CD4-positive, alpha-beta T cell treated with Interleukin-12 subunit alpha and Interleukin-12 subunit beta, for 1 hour (primary cell): Measurements from ENCODE around the gene SGMS1.
"Not testable (repeated sequence)": the region's sequence is repeated elsewhere in the genome, so short reads cannot be mapped to it uniquely, and the experiment has no call there.

Experiments
- DNase-seq: peaks from one replicate; pipeline ENCODE4 v3.0.0-alpha.2; 2020

The SGMS1 gene

DNA sequence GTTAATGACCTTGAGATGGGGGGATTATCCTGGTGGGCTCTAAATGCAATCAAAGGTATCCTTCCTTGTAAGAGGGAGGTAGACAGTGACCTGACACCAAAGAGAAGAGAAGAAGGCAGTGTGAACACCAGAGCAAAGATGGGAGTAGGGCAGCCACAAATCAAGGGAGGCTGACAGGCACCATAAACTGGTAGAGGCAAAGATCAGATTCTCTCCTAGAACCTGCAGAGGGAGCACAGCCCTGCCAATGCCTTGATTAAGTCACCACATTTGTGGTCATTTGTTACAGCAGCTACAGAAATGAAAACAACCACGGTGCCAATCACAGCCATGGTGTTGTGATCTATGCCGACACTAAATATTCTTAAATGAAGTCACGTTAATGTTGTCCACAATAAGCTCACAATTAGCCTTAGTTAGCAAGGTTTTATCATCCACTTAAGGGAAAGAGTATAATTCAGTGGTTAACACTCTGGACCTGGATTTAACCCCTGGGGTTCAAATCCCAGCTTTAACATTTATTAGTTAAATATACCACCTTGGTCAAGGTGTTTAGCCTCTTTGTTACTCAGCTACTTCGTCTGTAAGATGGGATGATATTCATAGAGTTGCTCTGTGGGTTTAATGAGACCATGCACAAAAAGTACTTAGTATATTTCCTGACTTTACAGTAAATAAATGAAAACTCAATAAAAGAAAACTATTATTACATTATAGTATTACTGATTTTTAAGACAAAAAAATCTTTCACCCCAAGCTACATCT is 70.8 kb downstream of the SGMS1 start:
- peak; percentile 58 for DNase-seq

DNA sequence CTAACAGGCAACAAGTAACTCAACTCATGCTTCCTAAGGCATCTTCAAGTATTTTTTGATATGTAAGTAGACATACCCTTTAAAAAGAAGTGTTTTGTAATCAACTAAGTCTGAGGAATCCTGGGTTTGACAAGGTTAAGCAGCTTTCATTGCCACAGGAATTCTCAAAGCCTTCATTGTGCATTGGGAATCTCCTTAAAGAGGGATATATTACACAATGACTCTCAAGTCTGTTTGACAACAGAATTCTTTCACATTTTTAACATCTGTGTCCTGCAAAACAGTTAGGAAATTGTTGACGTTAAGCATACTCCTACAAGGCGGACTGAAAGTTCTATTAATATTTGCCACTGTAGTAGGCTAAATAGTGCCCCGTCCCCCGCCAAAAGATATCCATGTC is 71.4 kb downstream of the SGMS1 start:
- DNase-seq: no peak

DNA sequence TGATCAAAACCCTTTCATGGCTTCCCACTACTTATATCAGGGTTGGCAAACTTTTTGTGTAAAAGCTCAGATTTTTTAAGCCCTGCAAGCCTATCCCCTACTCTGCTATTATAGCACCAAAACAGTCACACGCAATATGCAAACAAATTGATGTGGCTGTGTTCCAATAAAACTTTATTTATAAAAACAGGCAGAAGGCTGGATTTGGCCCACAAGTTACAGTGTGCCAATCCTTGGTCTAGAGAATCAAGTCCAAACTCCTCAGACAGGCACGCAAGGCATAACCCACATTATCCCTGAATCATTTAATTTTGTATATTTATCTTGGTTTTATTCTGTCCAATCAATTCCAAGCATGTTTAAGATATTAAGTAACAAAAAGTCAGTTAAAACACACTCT is 71.9 kb downstream of the SGMS1 start:
- no peak for DNase-seq

DNA sequence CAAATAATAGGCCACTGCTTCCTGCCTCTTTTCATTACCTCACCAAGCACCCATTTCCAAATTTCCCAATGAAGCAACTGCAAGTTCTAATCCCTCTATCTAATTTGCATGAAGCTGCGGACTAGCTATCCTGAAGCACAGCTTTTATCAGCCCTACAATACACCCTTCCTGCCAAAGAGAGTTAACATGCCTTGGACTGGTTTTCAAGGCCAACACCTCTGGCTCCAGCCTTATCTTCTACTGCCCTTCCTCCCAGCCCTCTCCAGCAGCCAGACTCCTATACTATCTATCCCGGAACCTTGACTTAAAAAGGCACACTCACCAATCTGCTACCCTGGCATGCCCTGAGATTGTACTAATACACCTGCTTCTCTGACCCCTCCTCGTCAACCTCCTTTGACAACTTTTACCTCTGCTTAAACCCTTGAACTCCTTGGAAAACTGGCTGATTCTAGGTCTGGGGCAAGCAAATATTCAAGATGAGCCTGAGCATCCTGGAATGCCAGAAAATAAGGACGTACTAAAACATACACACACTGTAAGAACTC is 73.4 kb downstream of the SGMS1 start:
- DNase-seq: no peak

DNA sequence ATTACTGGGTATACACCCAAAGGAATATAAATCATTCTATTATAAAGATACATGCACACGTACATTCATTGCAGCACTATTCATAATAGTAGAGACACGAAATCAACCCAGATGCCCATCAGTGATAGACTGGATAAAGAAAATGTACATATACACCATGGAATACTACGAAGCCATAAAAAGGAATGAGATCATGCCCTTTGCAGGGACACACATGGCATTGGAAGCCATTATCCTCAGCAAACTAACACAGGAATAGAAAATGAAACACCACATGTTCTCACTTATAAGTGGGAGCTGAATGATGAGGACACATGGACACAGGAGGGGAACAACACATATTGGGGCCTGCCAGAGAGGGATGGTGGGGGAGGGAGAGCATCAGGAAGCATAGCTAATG is 74.6 kb downstream of the SGMS1 start:
- not testable (repeated sequence) for DNase-seq

DNA sequence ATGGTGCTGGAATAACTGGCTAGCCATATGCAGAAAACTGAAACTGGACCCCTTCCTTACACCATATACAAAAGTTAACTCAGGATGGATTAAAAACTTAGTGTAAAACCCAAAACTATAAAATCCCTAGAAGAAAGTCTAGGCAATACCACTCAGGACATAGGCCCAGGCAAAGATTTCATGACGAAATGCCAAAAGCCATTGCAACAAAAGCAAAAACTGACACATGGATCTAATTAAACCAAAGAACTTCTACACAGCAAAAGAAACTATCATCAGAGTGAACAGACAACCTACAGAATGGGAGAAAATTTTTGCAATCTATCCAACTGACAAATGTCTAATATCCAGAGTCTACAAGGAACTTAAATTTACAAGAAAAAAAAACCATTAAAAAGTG is 75.3 kb downstream of the SGMS1 start:
- DNase-seq: not testable (repeated sequence)

DNA sequence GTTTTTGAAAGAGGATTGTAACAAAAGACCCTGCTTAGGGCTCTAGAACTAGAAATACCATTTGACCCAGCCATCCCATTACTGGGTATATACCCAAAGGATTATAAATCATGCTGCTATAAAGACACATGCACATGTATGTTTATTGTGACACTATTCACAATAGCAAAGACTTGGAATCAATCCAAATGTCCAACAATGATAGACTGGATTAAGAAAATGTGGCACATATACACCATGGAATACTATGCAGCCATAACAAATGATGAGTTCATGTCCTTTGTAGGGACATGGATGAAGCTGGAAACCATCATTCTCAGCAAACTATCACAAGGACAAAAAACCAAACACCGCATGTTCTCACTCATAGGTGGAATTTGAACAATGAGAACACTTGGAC is 77.5 kb downstream of the SGMS1 start:
- DNase-seq: not testable (repeated sequence)

DNA sequence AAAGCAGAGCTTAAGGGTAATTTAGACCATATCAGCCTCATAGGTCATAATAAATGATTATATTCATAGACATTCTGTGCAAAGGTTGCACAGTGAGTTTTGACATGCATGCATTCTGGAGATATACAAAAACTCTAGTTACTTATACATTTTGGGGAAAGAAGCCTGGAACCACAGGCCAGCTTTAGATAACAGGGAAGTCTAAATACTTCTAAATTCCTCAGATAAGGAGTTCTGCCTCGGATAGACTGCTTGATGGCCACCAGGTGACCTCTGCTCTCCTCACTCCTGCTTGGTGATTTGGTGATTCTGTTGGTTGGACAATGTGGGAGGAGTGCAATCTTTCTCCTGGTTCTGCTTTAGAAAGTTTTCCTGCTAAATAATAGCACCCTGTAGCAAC is 77.9 kb downstream of the SGMS1 start:
- DNase-seq: no peak

DNA sequence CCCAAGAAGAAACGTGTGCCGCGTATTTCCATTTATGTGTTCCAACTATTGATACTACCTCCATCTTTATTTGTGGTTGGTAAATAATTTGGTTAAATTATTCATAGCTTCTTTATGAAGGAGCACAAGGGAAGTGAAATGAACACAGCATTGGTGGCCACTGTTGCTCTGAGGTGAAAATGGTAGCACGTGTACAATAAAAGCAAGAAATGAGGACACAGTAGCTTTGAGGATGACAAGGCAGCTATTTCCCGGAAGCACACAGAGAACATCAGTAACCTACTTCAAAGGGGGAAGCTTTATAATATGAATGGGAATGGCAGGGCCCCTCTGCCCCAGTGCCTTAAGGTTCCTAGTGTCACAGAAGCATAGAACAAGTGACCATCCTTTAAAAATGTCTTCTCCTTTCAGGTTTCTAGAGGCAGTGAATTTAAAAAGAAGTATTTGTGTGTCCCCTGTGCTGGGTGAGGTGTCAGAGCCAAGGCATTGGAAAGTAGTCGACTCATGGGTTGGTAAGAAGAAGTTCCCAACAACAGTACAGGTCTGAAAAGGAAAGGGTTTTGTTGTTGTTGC is 78.8 kb downstream of the SGMS1 start:
- no peak for DNase-seq

DNA sequence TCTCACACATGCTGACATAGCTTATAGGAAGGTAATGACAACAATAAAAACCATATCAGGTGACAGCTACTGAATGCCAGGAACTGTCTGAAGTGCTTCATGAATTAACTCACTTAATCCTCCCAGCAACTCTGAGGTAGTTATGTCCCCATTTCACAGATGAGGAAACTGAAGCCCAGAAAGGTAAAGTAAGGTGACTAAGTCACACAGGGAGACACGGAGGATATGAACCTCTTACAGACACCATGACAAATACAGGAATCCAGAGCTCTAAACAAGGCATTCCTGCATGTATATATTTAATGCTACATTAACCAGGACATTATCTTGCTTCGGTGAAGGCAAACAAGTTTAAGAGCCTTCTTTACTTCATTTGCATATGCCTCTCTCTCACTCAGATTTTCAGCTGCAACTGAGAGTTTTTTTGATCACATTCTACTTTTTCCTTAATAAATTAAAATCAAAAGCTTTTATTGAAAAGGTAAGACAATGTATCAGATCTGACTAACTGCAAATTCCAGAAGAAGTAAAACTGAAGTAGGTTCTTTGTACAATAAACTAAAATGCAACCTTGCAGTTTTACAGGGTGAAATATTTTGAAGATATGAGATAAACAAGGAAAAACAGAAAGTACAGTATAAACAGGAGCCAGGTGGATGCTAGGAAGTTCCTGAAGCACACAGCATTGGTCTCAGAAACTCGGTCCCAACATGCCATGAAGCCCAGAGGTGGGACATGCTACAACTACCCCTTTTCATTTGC is 79.5 kb downstream of the SGMS1 start:
- no peak for DNase-seq

DNA sequence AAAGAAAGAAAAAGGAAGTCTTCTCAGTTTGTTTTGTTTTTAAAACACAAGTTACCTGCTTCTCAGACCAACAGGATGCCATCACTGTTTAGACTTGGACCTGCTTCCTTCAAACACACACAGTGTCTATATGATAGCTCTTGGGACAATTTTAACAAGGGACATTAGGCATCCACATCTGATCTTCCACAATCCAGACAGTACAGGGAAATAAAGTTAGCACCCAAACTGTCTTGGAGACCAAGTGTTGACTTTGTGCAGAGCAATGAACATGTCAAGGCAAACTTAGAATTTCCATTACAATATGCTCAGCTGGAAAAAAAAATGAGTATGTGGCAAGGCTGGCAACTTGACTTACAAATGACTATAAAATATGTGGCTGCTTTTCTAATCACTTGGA is 80.9 kb downstream of the SGMS1 start:
- no peak for DNase-seq

DNA sequence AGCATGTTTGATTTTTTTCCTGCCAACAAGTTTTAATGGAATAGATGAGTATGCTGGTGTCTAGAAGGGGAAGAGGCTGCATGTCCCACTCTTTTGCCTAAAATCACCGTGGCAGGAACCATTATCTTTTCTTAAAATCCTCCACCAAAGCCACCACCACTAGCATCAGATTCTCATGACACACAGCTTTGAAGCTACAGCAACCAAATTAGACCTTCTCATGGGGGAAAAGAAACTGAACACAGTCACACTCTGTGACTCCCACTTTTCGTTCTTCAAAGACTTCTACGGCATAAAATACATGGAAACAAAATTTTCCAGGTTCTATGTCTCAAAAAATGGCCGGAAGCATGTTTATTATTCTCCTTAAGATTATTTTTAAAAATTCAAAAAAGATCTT is 81.8 kb downstream of the SGMS1 start:
- no peak for DNase-seq

DNA sequence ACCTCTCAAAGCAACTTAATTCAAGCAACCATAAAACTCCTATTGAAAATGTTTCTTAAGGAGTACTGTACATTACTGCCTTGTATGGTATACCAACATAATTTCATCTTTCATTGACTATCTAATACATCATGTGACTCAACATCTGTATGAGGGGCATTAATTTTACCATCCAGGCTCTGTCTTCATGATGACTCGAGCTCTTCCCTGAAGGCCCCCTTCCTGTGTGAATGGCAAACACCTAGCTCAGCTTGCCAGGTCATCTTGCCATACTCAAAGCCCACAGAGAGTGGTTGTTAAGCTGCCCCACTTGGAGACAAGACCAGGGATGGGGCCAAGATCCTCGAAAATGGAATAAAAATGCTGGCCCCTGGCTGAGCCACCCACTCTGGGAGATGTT is 82.4 kb downstream of the SGMS1 start:
- DNase-seq: no peak

DNA sequence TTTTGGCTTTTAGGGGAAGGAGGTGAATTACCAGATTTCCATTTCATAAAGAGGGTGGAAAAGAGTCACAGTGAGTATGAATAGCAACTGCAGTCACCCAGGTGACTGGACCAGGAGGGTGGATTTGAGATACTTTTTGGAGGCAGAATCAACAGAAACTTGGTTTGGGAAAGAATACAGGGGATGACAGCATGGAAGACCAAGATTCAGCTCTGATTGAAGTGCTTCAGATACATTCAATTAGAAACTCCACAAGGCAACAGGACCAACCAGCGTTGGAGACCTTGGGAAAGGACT is 83.0 kb downstream of the SGMS1 start:
- no peak for DNase-seq

DNA sequence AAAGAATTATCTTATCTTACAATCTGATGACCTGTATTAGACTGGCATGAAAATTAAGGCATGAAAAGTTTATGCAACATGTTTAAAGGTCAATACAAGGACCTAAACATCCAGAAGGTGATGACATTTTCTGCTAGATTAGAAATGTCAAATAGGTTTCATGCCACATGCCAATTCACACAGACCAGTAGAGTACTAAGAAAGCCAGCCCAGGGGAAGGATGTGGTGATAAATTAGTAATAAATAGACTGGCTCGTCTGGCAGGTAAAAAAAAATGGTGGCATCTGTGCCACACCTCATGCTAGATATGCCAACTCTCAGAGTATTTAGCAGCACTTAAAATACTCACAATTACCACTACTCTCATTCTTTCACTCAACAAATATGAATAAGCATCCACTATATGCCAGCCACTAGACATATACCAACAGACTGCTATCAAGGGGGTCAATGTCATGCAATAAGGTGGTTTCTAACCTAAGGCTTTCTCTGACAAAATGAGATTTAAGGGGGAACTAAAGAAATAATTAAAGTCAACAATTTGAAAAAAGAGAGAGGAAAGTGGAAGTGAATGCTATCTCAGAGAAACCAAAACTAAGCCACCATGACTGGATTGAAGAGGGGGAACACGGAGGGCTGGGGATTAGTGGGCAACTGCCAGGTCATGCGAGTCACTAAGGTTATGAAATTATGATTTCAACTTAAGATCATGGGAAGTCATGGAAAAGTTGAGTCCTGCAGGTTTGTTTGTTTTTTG is 83.5 kb downstream of the SGMS1 start:
- peak; percentile 11 for DNase-seq

DNA sequence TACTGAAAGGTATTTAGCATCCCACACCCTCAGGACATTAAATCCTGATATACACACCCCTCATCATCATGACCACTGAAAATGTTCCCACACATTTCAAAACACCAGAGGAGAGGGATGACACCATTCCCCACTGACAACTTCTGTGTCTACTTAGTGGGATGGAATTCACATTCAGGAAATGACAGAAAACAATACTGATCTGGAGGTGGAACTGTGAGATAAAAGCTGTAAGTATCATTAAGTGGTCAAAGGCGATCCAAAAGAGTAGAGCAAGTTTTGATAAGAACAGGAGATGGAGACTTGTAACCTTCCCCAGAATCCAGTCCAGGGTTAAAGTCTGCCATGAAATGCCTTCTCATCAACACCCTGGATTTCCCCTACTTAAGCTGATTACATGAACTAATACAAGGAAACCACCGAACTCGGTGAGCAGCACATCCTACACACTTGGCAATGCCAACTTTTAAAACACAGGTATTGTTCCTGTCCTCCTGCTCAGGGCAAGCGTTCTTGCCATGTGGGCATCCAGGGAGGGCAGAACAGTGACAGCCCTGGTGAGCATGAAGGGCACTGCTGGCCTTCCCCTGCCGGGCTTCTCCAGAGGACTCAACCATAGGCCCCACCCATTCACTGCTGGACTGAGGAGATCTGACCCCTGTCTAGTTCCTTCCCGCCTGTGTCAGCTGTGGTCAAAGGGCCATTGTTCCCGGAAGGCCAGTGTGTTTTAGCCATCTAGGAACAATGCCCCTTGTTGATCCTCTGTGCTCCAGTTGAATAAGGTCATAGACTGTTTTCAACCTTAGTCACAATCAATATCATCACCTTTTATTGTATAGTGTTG is 85.0 kb downstream of the SGMS1 start:
- peak; percentile 11 for DNase-seq

DNA sequence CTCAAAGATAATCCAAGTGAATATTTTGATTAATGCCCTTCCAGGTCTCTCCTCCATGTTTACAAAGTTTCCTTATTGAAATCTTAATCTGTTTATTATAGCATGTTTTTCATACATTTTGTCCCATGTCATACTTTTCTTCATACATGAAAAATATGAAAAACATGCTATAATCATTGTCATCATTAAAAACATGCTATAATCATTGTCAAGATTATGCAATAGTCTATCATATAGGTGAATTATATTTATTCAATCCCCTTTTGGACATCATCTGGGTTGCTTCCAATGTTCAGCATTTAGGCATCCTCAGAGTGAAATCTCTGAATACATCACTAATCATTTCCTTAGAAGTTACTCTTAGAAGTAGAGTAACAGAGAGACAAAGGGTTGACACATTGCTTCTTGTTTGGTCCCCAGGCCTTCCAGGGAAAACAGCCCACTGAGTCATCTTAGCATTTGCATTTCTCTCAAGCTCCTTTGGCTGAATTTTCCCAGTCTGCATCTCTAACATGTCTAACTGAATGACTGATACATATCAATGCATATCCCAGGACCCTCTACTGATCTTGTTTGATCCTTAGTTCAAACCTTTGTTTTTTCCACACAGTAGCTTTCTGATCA is 87.0 kb downstream of the SGMS1 start:
- no peak for DNase-seq

DNA sequence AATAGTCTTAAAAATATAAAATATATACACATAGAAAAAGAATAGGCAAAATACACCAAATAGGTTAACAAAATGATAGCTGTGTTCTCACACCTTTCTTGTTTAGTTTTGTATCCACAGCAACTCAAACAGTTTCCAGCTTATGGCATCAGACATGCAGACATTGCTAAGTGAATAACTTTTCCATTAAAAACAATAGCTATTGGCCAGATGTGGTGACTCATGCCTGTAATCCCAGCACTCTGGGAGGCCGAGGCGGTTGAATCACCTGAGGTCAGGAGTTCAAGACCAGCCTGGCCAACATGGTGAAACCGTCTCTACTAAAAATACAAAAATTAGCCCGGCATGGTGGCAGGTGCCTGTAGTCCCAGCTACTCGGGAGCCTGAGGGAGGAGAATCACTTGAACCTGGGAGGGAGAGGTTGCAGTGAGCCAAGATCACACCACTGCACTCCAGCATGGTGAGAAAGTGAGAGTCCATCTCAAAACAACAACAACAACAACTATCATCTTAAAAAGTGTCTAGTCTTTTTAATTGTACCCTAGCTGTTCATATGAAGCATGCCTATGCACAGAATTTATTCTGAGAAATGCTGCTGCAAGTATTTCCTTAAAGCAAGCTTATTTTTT is 88.9 kb downstream of the SGMS1 start:
- DNase-seq: not testable (repeated sequence)

DNA sequence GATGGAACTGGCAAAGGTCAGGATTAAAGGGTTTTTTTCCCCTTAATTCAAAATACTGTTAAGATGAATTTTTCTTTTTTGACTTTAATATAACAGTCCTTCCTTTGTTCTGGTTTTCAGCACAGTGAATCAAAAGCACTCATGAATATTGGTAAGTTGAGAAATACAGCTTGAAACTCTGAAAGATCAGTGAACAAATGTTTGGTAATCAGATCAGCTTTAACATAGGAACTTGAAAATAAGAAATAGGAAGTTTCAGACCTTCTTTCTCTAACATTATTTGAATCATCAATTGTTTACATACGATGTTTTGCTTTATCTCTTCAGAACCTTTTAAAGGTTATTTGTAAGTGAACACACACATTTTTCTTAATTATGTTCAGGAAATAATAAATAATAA is 90.5 kb downstream of the SGMS1 start:
- no peak for DNase-seq

DNA sequence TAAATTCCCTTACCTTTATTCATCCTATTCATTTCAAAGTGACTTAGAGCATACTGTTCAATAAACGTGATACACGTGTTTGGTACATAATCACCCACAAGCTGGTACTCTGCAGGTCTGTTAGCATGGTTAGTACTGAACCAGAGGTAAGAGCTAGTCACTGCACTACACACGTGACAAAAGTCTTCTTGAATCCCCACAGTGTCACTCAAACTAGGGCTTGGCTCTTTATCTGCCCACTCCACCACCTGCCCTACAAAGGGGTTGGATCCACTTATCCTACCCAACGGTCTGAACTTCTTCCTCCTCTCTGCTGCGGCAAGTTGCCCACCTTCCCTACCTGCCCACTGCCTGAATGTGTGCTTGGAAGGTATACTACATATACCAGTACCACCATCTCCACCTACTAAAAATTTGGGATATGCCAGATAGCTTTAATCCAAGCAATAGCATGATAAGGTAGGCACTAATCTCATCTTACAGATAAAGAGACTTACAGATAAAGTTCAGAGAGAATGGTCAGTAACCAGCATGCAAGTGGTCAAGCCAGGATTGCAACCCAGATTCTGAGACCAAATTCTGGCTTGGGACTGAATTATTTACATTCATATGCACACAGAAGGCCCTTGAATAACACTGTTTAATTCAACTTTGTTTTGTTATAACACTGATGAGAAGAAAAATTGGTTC is 92.2 kb downstream of the SGMS1 start:
- DNase-seq: no peak

DNA sequence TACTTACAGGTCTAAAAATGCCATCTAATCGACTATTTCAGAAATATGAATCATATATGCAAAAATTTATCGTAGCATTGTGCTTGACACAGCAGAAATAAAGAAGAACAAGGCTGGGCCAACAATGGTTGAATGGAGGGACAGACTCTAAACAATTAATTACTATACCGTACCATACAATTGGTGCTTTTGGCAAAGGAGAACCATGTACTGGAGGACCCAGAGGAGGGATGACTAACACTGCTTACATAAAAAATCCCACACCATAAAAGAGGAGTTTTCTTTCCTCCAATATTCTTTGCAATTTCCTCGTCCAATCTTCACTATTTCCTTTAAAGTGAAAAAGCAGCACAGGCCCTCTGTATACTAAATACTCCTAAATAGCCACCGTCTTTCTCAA is 94.1 kb downstream of the SGMS1 start:
- DNase-seq: no peak
